OCI-LY1 (cell line): ENCODE results near the gene GHRL.

Experiments used
- EZH2 ChIP-seq: fragments of 200-600 bp; sonication (generic), shearing (Covaris generic); IDR thresholded peaks from 2 replicates; pipeline ENCODE4 v1.8.0; 2017; ENCODE audit warnings: borderline replicate concordance, mixed run types, mild to moderate bottlenecking, antibody characterized with exemption, low read length, moderate library complexity, mixed read lengths
- TF ChIP-seq, protein P1 (sequence below): fragments of 200-600 bp; sonication (generic), shearing (Covaris generic); IDR thresholded peaks from 2 replicates; pipeline ENCODE4 v1.5.1; 2017; ENCODE audit warnings: mild to moderate bottlenecking, antibody characterized with exemption, low read length, moderate library complexity, mixed read lengths

- TF ChIP-seq, protein P1, sequence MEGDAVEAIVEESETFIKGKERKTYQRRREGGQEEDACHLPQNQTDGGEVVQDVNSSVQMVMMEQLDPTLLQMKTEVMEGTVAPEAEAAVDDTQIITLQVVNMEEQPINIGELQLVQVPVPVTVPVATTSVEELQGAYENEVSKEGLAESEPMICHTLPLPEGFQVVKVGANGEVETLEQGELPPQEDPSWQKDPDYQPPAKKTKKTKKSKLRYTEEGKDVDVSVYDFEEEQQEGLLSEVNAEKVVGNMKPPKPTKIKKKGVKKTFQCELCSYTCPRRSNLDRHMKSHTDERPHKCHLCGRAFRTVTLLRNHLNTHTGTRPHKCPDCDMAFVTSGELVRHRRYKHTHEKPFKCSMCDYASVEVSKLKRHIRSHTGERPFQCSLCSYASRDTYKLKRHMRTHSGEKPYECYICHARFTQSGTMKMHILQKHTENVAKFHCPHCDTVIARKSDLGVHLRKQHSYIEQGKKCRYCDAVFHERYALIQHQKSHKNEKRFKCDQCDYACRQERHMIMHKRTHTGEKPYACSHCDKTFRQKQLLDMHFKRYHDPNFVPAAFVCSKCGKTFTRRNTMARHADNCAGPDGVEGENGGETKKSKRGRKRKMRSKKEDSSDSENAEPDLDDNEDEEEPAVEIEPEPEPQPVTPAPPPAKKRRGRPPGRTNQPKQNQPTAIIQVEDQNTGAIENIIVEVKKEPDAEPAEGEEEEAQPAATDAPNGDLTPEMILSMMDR, result no peak
- TF ChIP-seq EZH2, result no peak
Observed at GRCh38 chr3:10333349-10333650, 40.6 kb upstream of the GHRL start.
